Measurements from ENCODE around the gene MIPOL1. TPM values are rescaled to one million over a fixed set of nuclear protein-coding genes. Genes with fewer than 3 reads are reported as not detected.

MIPOL1 gene
- total and polyA plus RNA-seq, 2 of the 13 experiments (the other 11 are each of a cell fraction or from before 2014, with no cell fraction given): 8.6 to 34.2 TPM

GRCh38 chr14:37594238-37594970 is 396.7 kb downstream of the MIPOL1 start (continued):
- peak; percentile 97 for TF ChIP-seq ZNF142 (CRISPR knock-in tag; IDR thresholded peaks at IDR 0.05)
- TF ChIP-seq ZFAT (CRISPR knock-in tag; conservative IDR thresholded peaks at IDR 0.05): peak; percentile 25; the same call in 1 of the 2 replicates
- TF ChIP-seq U2AF1 (optimal IDR thresholded peaks at IDR 0.05; ENCODE audit: low read depth, low read length): peak; percentile 97
- TF ChIP-seq RFXANK (CRISPR knock-in tag; IDR thresholded peaks at IDR 0.05): 0 out of 2 replicates have a peak, but pooled peaks have one; percentile 25
- TF ChIP-seq MXD4 (CRISPR knock-in tag; IDR thresholded peaks at IDR 0.05): no peak; the same call in 1 of the 2 replicates
- TF ChIP-seq ESRRA (CRISPR knock-in tag; IDR thresholded peaks at IDR 0.05; ENCODE audit: low read depth): no peak; the same call in 1 of the 2 replicates
- TF ChIP-seq RFX1 (IDR thresholded peaks at IDR 0.05): no peak
- TF ChIP-seq MAZ (IDR thresholded peaks at IDR 0.05; ENCODE audit: borderline replicate concordance, low read depth, low read length): no peak
- TF ChIP-seq MAZ (CRISPR knock-in tag; IDR thresholded peaks at IDR 0.05; ENCODE audit: low read depth): peak; percentile 14; the same call in 1 of the 2 replicates
- TF ChIP-seq NKX3-1 (CRISPR knock-in tag; IDR thresholded peaks at IDR 0.05): peak; percentile 10; the same call in 1 of the 2 replicates
- no peak; the same call in 1 of the 2 replicates for TF ChIP-seq SAFB2 (CRISPR knock-in tag; IDR thresholded peaks at IDR 0.05; ENCODE audit: borderline replicate concordance, low read depth)
- no peak; the same call in none of the 2 replicates for TF ChIP-seq MEF2D (CRISPR knock-in tag; IDR thresholded peaks at IDR 0.05)
- TF ChIP-seq ZNF644 (CRISPR knock-in tag; IDR thresholded peaks at IDR 0.05; ENCODE audit: low read depth): peak; percentile 42; the same call in 1 of the 2 replicates
- TF ChIP-seq TERF1 (CRISPR knock-in tag; IDR thresholded peaks at IDR 0.05): peak; percentile 94
- no peak; the same call in 1 of the 2 replicates for TF ChIP-seq MLX (CRISPR knock-in tag; IDR thresholded peaks at IDR 0.05)
- no peak; the same call in 1 of the 2 replicates for TF ChIP-seq NFYC (CRISPR knock-in tag; IDR thresholded peaks at IDR 0.05)
- TF ChIP-seq RELA (CRISPR knock-in tag; IDR thresholded peaks at IDR 0.05): peak; percentile 85; the same call in 1 of the 2 replicates
- no peak for TF ChIP-seq NR2F6 (IDR thresholded peaks at IDR 0.05)
- TF ChIP-seq NR2F6 (CRISPR knock-in tag; IDR thresholded peaks at IDR 0.05): peak; percentile 7; the same call in 1 of the 2 replicates
- no peak for TF ChIP-seq KLF9 (CRISPR knock-in tag; IDR thresholded peaks at IDR 0.05; ENCODE audit: low read depth)
- TF ChIP-seq ARID3A (IDR thresholded peaks at IDR 0.05; ENCODE audit: low read depth, low read length): peak; percentile 57; the same call in 1 of the 2 replicates
- peak; percentile 90 for TF ChIP-seq KDM2A (CRISPR knock-in tag; IDR thresholded peaks at IDR 0.05; ENCODE audit: borderline replicate concordance, low read depth)
